NCI-H2081 (cell line): ENCODE data around the gene EPS8L3.

Source experiments
- DNase-seq, 2 experiments: peaks; one replicate each; lab custom pipeline; 2025; lab: John Stamatoyannopoulos, UW

Gene EPS8L3

DNA sequence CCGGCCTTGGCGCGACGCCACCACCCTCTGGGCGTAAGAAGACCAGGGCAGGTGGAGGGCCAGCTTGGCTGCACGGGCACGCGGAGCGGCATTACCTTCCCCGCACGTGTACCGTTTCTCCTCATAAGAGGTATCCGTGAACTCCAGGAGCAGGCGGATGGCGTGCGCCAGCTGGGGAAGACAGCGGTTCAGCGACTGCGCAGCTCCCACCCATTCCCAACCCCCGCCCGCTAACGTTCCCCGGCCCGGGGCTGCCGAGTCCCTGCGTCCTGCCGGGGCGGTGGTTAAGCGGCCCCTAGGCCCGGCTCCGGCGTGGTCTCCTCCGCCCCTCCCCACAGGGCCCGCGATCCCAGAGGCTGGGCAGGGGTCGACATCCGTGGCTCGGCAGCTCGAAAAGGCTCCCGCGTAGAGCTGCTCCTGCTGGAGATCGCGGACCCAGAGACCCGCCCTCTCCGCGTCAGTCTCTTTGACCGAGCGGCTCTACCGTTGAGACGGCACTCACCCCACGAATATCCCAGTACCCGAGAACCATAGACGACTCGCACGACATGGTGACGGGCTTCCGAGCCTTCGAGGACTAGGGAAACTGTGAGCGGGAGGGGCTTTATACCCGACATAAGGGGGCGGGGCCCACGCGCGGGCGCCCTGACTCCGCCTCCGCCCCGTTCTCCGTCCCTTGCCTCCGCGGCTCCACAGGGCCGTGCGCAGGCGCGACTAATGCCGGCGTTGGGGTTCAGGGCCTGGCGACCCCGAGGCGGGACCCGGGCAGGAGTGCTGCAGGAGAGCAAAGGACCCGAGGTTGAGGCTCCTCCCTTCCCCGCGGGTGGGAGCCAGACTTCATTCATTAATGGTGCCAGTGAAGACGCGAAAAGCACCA is 23.7 kb downstream of the EPS8L3 start:
- peak; percentile 32 to 49 for DNase-seq

DNA sequence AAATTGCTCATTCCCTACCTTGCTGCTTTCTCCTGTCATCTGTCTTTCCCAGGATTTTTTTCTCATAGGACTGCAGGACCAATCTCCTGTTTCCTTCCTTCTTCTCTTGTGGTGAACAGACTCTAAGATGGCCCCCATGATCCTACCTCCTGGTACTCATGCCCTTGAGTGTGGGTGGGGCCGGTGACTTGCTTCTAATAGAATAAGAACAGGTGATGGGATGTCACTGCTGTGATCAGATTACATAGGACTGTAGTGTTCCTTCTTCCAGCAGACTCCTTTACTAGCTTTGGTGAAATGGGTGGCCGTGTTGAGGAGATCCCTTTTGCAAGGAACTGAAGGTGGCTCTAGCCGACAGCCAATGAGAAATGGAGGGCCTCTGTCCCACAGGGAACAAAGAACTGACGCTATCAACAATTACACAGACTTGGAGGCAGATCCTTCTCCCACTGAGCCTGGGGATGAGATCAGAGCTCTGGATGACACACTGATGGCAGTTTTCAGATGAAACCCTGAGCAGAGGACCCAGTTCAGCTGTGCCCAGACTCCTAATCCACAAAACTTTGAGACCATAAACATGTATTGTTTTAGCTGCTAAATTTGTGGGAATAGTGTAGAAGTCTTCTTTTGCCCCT is 30.4 kb downstream of the EPS8L3 start:
- DNase-seq: no peak

DNA sequence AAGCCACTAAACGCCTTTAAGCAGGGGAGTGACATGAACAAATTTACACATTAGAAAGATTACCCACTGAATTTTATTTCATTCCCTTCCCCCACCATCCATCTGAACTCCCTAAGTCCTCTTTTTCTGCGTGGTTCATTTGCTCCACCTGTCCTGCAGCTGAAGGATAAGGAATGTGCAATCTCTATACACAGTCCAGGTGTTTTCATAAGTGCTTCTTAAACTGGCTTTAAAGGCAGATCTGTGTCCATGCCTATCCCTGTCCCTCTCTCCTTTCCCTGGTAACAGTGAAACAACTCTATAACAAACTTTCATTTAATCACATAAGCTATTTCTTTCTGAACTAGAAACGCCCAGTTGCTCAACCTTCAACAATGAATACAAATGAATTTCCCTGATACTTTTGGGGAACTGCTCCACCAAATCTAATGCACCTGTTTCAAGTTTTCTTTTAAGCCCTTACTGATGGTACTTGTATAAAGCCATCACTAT is 31.3 kb downstream of the EPS8L3 start:
- no peak for DNase-seq

DNA sequence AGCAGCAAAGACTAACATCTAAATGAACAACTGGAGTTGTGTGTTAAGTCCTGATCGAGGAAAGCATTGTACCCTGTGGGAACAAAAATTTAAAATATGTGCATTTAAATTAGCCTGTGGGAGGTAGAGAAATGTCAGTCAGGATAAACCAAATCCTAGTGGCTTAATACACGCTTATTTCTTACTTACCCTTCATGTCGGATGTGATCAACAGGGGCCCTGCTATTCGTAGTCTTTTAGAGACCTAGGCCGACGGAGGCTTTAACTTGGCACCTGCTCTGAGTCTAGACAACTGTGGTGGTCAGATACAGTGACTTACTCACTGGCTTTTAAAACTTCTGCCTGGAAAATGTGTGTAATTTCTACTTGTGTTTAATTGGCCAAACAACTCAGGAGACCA is 33.1 kb downstream of the EPS8L3 start:
- no peak for DNase-seq

- DNase-seq: no peak
Observed at GRCh38 chr1:109728870-109729269, 34.9 kb downstream of the EPS8L3 start.

- no peak for DNase-seq
Observed at GRCh38 chr1:109726728-109727373, 36.9 kb downstream of the EPS8L3 start.

GRCh38 chr1:109726007-109726406 is 37.7 kb downstream of the EPS8L3 start:
- DNase-seq: no peak

DNA sequence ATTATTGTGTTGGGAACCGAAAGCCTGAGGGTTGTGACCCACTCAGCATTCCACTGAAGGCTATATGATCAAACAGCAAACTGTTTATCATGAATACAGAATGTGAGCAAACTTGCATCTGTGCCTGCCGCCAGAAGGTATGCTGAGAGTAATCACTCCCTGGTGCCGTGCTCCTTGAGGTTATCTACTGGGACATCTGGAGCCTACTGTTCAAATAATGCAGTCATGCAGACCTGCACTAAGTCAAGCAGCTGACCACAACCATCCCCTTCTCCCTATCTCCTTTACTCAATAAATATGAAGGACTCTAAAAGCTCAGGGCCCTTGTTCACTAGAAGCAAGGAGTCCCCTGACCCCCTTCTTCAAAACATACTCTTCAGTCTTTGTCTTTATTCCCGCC is 38.2 kb downstream of the EPS8L3 start:
- DNase-seq: no peak

GRCh38 chr1:109724933-109725332 is 38.8 kb downstream of the EPS8L3 start:
- DNase-seq: no peak

DNA sequence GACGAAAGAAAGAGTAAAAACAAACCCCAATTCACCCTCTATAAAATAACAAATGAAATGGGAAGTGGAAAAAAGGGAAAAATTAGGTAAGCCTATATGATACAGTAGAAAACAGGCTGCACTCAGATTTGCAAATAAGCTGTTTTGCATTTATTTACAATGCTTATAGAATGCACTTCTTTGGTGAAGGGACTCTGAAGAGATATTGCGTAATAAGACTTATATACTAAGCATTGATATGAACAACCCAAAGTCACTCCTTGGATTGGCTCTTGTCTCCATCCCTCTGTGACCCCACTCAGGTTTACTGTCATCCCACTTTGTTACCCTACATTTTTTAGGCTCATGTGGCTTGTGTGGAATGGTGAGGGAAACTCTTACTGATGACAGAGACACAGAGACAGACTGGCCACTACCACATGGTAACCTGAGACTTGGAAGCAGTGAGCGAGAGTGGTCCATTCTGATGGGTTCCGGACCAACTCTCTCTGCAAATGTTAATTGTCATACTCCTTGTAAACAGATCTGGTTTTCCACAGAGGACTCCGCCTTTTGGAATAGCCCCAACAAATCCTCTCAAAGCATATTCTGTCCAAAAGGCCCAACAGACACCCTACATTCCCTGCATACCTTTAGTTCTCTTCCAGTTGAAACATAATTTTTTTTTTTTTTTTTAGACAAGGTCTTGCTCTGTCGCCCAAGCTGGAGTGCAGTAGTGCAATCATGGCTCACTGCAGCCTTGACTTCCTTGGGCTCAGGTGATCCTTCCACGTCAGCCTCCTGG is 40.6 kb downstream of the EPS8L3 start:
- DNase-seq: no peak

DNA sequence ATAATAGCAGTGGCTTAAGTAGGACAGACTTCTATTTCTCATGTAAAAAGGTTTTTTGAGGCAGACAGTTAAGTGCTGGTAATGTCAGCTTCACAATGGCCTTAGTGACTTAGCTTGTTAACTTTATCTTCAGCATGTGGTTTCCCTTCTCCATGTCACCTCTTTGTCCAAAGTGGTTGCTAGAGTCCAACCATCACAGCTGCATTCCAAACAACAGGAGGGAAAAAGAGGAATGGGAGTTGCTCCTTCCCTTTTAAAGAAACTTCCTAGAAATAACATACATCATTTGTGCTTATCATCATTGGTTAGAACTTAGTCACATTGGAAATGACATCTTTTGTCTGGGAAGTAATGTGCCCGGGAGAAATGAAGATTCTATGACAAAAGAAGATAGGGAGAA is 41.8 kb downstream of the EPS8L3 start:
- DNase-seq: no peak

DNA sequence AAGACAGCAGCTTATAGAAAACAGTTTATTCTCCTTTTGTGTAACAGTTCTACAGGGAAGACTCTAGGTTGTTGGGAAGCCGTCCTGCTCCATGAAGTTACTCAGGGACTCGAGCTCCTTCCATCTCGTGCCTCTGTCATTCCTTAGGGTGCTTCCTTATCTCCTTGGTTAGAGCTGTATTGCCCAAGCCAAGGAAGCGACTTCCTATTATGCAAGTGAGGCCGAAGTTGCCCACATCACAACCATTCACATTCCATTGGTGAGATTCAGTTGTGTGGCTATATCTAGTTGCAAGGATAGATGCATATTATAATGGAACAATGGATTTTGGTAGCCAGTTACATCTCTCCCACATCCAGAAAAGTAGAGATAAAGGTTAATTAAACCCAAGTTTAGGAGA is 42.7 kb downstream of the EPS8L3 start:
- DNase-seq: no peak

DNA sequence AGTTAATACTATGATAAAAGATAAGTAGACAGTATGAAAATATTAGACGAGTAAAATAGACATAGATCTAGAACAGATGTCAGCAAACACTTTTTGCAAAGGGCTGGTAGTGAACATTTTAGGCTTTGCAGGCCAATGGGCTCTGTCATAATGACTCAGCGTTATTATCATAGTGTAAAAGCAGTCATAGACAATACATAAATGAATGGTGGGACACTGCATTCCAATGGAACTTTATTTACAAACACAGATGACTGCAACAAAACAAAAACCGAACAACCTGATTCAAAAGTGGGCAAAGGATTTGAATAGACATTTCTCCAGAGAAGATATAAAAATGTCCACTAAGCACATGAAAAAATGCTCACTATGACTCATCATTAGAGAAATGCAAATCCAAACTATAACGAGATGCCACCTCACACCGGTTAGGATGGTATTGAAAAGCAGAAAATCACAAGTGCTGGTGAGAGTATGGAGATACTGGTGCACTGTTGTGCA is 44.3 kb downstream of the EPS8L3 start:
- DNase-seq: no peak

DNA sequence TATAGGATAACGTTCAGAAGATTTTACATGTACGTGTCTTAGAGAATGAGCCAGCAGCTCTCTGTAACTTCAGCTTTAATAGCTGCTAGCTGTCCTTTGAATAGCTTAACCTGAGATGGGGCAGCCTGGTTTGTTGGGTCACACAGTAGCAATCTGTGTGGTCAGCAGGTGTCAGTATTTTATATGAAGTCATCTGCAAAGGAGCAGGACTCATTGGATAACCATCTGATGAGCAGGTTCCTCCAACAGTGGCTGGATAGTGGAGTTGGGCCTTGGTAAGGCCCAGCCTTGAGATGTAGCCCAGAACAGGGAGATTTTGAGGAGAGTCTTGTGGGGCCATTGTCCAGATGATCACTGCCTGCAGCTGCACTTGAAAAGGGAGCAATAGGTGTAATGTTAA is 45.2 kb downstream of the EPS8L3 start:
- no peak for DNase-seq

- DNase-seq: no peak
Observed at GRCh38 chr1:109717729-109718128, 46.0 kb downstream of the EPS8L3 start.

DNA sequence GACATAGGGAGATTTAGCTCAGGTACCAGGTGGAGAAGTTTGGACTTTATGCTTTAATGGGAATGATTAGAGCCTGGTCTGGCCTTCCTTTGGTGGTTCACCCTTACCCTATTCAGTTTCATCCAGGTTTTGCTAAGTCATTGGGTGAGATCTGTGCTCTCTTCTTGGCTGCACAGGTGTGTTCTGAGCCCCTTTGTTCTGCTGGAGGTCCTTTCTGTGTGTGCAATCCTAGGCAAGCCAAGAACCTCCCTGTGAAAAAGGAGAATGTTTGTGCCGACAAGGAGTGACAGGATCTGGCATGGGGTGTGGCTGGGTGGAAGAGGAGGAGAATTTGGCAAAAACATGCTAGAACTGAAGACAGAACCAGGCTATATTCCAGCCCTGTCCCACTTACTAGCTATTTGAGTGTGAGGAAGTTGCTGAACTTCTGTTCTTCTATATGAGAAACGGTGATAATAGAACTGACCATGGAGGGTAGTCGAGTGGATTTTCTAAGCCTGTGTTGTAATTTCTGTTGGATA is 47.1 kb downstream of the EPS8L3 start:
- DNase-seq: no peak

DNA sequence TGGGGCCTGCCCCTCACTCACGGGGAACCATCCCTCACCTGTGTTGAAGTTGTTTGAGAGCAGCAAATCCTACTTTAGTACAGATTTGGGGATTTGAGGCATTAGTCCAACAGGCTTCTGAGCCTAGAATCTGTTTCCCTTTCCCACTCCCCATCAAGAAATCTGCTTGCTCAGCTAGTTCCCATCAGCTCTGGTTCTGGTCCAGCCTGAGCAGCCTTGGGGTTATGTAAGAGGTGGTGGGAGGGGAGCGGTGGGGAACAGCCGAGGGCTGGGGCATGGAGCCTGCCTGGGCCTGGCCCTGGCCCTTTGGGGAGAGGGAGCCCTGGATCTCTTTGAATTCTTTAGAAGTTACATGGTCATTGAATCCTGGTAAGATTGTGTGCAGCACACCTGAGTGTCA is 47.6 kb downstream of the EPS8L3 start:
- DNase-seq: no peak

DNA sequence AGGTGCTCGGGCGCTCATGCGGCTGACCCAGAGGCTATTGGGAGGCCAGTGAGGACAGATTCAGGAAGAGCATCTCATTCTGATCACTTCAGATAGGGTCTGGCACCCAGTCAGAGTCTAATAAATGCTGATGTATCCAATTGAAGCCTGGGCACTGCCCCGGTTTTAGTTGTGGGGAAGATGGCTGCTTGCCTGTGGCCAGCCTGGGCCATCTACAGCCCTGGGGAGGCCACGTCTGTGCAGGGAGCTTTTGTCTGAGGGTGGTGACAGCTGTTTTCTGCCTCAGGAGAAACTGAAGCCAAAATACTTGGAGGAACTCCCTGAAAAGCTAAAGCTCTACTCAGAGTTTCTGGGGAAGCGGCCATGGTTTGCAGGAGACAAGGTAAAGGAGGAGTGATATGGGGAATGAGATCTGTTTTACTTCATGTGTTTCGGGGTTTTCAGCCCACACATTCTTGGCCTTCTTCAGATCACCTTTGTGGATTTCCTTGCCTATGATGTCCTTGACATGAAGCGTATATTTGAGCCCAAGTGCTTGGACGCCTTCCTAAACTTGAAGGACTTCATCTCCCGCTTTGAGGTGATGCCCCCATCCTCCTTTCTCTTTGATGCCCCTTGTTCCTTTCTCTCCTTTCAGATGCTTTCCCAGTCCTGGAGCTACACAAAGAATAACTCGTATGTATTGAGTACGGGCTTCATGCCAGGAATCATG is 48.9 kb downstream of the EPS8L3 start:
- DNase-seq: no peak

- no peak for DNase-seq
Observed at GRCh38 chr1:109713636-109714035, 50.1 kb downstream of the EPS8L3 start.

DNA sequence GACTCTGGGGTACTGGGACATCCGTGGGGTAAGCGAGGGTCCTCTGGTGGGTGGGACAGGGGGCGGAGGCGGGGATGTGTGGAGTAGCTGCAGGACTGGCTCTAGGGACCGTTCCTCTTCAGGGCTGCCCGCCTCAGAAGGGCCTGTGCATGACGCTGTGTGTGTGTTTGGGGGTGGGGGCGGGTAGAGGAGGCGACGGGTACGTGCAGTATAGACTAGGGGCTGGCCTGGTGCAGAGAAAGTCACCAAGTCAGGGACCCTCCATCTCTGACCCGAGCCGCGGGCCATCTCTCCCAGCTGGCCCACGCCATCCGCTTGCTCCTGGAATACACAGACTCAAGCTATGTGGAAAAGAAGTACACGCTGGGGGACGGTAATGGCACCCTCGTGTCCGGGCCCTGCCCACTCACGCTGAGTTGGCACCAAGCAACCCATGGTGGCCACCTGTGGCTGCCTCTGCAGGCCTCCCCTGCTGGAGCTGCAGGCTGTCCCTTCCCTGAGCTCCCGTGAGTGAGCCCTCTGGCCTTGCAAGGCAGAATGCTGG is 51.3 kb downstream of the EPS8L3 start:
- DNase-seq: no peak
